Endothelial cell (in vitro differentiated cells): ENCODE results near the gene MRRF. TPM values are rescaled to one million over a fixed set of nuclear protein-coding genes. Genes with fewer than 3 reads are reported as not detected.
"Not testable (repeated sequence)": the region's sequence is repeated elsewhere in the genome, so short reads cannot be mapped to it uniquely, and the experiment has no call there.

Experiments used
- DNase-seq: peaks from one replicate; pipeline ENCODE4 v3.0.0; 2021; ENCODE audit warnings: low spot score
- H3K27ac Mint-ChIP-seq: one replicate; pipeline ENCODE4 v1.8.0; 2021; ENCODE audit warnings: mixed read lengths, inconsistent platforms; ENCODE audit not compliant: unreplicated experiment
- H3K27me3 Mint-ChIP-seq: one replicate; pipeline ENCODE4 v1.8.0; 2021; ENCODE audit warnings: mild to moderate bottlenecking, moderate library complexity, mixed read lengths, inconsistent platforms; ENCODE audit not compliant: unreplicated experiment
- H3K36me3 Mint-ChIP-seq: one replicate; pipeline ENCODE4 v1.8.0; 2021; ENCODE audit warnings: mild to moderate bottlenecking, low read depth, mixed read lengths, inconsistent platforms; ENCODE audit not compliant: unreplicated experiment
- H3K4me1 Mint-ChIP-seq: one replicate; pipeline ENCODE4 v1.8.0; 2021; ENCODE audit warnings: mild to moderate bottlenecking, mixed read lengths, inconsistent platforms; ENCODE audit not compliant: unreplicated experiment
- H3K4me3 Mint-ChIP-seq: one replicate; pipeline ENCODE4 v1.8.0; 2021; ENCODE audit warnings: mild to moderate bottlenecking, mixed read lengths, inconsistent platforms; ENCODE audit not compliant: unreplicated experiment
- H3K9me3 Mint-ChIP-seq: one replicate; pipeline ENCODE4 v1.8.0; 2021; ENCODE audit warnings: mixed read lengths, inconsistent platforms; ENCODE audit not compliant: unreplicated experiment
- total RNA-seq: library from RNA; stranded (reverse); fragmentation: NEBNext Ultra II Directional; extraction: Animal tissue kit (Norgen Biotek cat#: 25700); gene quantifications from one replicate; pipeline ENCODE4 v1.2.1, GENCODE V29; 2021; ENCODE audit not compliant: unreplicated experiment
- TF ChIP-seq, protein P1 (sequence below): fragments of 200-600 bp; sonication (generic); IDR thresholded peaks from one replicate; pipeline ENCODE4 v1.5.0; 2021; ENCODE audit warnings: antibody characterized with exemption; ENCODE audit not compliant: unreplicated experiment

Gene MRRF
- total RNA-seq, 1 donor from 2014 or later: 40.3 TPM

DNA sequence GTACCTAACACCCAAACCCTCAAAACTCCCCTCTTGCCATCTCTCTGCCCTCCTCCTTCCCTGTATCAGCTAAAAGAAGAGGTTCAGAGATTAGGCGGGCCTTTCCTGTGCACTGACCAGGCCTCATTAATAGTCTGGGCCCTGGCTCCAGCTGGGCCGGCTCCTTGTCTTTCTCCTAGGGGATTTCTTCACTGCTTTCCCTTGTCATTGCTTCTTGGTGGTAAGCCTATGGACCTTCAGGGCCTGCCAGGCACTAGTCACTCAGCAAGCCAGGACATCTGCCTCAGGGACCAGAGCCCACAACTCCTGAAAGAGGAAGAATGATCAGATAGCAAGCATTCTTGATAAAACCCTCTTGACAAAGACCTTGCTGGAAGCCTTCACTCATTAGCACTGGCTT, 50.9 kb downstream of the MRRF start:
- no peak for DNase-seq
- Mint-ChIP-seq H3K4me1 (no peaks in the 10 kb centered on the region), H3K27me3 (no peaks in the 10 kb centered on the region), H3K4me3 (no peak overlapping the region), H3K36me3 (peaks cover 20% of the 10 kb centered on the region), H3K27ac (no peak overlapping the region), H3K9me3 (no peaks in the 10 kb centered on the region)
- TF ChIP-seq, protein P1, sequence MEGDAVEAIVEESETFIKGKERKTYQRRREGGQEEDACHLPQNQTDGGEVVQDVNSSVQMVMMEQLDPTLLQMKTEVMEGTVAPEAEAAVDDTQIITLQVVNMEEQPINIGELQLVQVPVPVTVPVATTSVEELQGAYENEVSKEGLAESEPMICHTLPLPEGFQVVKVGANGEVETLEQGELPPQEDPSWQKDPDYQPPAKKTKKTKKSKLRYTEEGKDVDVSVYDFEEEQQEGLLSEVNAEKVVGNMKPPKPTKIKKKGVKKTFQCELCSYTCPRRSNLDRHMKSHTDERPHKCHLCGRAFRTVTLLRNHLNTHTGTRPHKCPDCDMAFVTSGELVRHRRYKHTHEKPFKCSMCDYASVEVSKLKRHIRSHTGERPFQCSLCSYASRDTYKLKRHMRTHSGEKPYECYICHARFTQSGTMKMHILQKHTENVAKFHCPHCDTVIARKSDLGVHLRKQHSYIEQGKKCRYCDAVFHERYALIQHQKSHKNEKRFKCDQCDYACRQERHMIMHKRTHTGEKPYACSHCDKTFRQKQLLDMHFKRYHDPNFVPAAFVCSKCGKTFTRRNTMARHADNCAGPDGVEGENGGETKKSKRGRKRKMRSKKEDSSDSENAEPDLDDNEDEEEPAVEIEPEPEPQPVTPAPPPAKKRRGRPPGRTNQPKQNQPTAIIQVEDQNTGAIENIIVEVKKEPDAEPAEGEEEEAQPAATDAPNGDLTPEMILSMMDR: no peak

DNA sequence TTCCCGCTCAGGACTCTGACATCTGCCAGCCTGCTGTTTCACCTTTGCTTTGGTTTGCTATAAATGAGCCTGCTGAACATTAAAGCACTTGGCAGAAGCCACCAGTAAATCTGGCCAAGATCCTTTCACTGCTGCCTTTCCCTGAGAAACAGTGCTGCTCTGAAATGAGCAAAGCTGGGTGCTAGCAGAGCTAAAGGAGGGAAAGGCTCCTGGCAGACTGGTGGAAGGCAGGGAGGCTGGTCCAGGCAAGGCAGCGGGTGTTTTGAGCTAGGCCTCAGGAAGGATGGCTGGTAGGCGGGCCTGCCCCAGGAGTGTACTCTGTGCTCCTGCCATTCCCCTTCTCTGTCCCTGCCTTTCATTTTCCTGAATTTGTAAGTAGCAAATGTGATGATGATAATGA, 53.6 kb downstream of the MRRF start:
- H3K36me3 Mint-ChIP-seq: peaks cover 19% of the 10 kb centered on the region
- TF ChIP-seq, protein P1: no peak
- H3K27ac Mint-ChIP-seq: no peak overlapping the region
- H3K4me3 Mint-ChIP-seq: no peak overlapping the region
- no peaks in the 10 kb centered on the region for H3K9me3 Mint-ChIP-seq
- peaks cover 3% of the 10 kb centered on the region for H3K4me1 Mint-ChIP-seq
- no peaks in the 10 kb centered on the region for H3K27me3 Mint-ChIP-seq
- no peak for DNase-seq

GRCh38 chr9:122320413-122320881, 55.8 kb downstream of the MRRF start:
- Mint-ChIP-seq H3K4me1 (peaks cover 3% of the 10 kb centered on the region), H3K4me3 (no peak overlapping the region), H3K36me3 (peaks cover 19% of the 10 kb centered on the region), H3K9me3 (no peaks in the 10 kb centered on the region), H3K27me3 (no peaks in the 10 kb centered on the region), H3K27ac (no peak overlapping the region)
- no peak for DNase-seq
- TF ChIP-seq, protein P1: no peak

GRCh38 chr9:122322553-122322952, 57.9 kb downstream of the MRRF start:
- peaks cover 3% of the 10 kb centered on the region for H3K4me1 Mint-ChIP-seq
- no peak for DNase-seq
- H3K27me3 Mint-ChIP-seq: no peaks in the 10 kb centered on the region
- TF ChIP-seq, protein P1: no peak
- H3K36me3 Mint-ChIP-seq: peaks cover 22% of the 10 kb centered on the region
- no peak overlapping the region for H3K27ac Mint-ChIP-seq
- no peaks in the 10 kb centered on the region for H3K9me3 Mint-ChIP-seq
- H3K4me3 Mint-ChIP-seq: no peak overlapping the region

- H3K36me3 Mint-ChIP-seq: peaks cover 22% of the 10 kb centered on the region
- H3K9me3 Mint-ChIP-seq, DNase-seq, H3K27me3 Mint-ChIP-seq, H3K27ac Mint-ChIP-seq, H3K4me3 Mint-ChIP-seq, H3K4me1 Mint-ChIP-seq: not testable (repeated sequence)
Observed at GRCh38 chr9:122324665-122325064, 60.0 kb downstream of the MRRF start.
